NCI-H345 (cell line): ENCODE results near the gene BRPF3.

ENCODE experiments used
- DNase-seq: peaks from one replicate; lab custom pipeline; 2025; lab: John Stamatoyannopoulos, UW

Gene BRPF3

DNA sequence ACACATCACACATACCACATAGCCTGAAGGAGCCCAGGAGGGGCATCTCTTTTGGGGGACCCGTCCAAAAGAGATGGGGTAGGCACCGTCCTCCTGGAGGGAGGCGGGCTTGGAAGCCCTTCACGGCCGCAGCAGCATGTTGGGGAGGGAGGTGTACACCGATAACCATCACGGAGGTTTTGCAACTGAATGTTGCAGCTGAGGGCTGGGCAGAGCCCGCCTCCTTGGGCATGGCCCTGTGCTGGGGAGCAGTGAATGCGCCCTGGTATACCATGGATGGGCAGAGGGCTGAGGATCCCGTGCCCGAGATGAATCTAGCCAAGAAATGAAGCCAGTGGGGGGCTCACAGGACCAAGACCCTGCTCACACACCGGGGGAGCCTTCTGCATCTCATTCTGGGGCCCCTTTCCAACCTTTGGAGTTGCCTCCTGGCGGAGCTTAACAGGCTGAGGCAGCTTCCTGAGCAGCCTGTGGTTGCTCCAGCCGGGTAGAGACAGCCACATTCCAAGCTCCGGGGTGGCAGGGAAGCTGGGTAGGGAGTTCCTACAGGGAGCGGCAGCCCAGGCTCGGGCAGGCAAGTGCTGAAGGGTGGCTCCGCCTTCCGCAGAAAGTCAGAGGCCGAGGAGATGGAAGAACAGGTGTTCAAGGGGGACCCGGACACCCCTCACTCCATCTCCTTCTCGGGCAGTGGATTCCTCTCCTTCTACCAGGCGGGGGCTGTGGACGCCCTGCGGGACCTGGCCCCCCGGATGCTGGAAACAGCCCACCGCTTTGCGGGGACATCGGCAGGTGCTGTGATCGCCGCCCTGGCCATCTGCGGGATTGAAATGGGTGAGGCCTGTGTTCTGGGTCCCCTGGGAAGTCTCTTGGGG lies 73.5 kb downstream of the BRPF3 start, which contains the start of gene PNPLA1:
Gene PNPLA1, plus strand, starts transcription at position 227 of the 872 bp plus-strand sequence. Its CDS starts 400 bp downstream, at position 627.
- no peak for DNase-seq

DNA sequence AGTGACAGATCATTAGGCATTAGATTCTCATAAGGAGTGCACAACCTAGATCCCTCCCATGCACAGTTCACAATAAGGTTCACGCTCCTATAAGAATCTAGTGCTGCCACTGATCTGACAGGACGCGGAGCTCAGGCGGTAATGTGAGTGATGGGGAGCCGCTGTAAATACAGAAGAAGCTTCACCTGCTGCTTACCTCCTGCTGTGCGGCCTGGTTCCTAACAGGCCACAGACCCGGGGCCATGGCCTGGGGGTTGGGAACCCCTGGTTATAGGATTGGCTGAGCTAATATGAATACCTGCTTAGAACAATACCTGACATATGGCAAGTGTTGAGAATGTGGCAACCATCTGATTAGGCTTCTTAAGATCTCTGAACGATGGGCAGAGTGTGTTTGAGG lies 75.7 kb downstream of the BRPF3 start:
- no peak for DNase-seq

DNA sequence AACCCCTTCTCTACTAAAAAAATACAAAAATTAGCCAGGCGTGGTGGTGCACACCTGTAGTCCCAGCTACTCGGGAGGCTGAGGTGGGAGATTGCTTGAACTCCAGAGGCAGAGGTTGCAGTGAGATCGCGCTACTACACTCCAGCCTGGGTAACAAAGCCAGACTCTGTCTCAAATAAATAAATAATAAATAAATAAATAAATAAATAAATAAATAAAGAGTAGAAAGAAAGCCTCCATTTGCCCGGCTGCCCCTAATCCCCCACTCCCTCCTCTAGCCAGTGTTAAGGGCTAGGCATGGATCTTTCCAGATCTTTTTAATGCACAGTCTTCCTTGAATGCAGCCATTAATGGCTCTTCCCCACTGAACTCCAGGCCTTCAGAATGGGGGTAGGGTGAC lies 76.5 kb downstream of the BRPF3 start:
- DNase-seq = no peak

DNA sequence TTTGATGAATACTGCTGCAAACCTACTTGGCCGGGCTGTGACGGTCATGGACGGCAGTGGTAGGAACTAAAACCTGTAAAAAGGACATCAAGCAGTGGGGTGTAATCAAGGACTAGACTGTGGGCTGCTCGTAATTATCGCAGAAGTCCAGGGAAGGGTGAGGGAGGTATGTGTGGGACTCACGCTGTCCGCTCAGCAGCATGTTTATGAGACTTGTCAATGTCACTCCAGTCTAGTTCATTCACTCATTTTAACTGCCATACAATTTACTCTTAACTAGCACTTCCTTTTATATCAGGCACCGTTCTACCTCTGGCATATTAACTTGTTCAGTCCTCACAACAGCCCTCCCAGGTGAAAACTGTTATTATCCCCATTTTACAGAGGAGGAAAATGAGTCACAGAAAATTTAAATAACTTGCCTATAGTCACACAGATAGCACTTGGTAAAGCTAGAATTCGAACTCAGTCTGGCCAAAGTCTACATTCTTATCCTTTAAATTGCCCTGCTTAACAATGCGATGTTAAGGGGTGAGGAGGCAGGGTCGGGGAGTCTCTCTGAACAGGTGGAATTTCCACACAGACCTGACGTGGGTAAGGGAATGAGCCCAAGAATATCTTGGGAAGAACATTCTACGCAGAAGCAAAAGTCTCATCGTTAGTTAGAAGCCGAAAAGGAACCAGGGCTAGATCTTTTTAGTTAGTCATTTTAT lies 77.4 kb downstream of the BRPF3 start:
- DNase-seq = no peak

DNA sequence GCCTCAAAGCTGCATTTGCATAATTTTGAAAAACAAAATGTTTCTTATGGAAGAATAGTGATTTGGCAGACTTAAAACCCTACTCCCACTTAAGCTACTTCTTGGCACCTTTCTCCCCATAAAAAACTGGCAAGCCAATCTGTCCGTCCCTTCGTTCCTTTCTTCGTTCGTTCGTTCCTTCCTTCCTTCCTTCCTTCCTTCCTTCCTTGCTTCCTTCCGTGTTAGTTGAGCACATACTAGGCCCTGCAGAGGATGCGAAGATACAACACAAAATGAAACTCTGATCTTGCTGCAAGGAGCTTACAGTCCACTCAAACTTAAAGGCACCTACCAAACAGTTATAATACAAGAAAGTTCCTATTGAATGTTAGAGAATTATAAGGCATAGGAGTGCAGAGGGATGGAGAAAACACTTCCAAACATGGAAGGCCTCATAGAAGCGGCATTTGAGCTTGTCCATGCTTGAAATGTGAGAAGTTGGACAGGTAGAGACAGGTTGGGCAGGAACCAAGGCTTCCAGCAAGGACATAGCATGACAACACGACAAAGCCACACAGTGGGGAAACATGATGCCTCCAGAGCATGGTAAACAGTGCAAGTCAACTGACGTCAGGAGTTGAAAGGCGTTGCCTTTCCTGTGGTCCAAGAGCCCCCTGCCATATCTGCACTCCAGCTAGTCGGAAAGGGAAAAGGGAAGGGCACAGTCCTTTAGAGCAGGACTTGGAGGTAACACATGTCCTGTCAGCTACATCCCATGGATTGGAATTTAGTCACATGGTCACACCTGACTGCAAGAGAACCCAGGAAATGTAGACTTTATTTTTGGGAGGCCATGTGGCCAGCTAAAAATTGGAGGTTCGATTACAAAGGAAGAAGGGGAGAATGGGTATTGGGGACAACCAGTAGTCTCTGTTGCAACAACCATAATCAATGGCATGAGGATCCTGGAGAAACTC lies 80.3 kb downstream of the BRPF3 start:
- no peak for DNase-seq

DNA sequence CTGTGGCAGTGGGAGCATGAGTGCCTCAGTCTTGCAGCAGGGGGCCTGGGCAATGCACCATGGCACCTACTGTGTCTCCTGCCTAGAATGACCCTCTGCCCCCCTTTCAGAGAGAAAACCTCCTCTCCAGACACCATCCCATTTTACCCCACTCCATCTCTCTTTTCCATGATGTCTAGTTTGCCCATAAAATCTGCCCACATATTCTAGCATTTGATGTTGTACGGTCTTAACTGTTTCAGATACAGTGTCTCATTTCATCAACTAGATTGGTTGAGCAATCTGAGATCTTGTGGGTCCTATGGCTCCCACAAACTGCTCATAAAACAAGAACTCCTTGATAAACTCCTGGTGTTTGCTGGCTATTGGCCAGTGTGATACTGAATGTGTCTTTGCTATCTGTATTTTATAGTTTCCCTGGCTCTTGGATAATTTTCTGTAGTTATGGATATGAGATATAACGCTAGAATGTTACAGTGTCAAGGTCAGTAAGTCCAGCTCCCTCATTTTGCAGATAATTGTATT lies 81.5 kb downstream of the BRPF3 start:
- no peak for DNase-seq

DNA sequence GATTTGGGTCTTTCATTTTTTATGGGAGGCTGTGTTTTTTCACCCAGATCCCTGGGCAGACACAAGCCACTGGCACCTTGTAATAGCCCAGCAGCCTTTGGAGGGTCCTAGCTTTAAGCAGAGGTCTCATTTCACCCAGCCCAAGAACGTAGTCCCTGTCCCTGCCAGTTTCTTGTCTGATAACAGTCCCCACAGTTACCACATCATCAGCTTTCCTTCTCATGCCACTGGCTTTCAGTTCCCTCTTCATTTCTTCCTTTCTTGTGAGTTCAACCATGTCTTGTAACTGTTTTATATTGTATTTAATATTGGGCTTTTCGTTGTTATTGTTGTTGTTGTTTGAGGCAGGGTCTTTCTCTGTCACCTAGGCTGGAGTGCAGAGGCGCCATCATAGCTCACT lies 83.9 kb downstream of the BRPF3 start:
- DNase-seq = no peak

DNA sequence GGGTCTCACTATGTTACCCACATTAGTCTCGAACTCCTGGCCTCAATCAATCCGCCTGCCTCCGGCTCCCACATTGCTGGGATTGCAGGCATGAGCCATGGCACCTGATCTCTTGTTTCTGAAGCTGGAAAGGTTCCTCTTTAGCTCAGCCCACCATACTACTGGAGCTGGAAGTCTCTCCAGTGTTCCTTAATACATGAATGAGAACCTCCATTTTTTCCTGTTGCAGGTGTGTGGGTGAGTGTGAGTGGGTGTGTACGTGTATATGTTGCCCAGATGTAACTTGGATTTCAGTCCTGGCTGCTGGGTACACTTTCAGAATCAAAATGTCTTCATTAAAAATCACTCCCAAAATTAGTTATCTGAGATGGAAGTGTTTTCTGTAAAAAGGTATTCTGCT lies 84.4 kb downstream of the BRPF3 start:
- no peak for DNase-seq
